ENCODE results near the gene PKIG.

PKIG gene

DNA sequence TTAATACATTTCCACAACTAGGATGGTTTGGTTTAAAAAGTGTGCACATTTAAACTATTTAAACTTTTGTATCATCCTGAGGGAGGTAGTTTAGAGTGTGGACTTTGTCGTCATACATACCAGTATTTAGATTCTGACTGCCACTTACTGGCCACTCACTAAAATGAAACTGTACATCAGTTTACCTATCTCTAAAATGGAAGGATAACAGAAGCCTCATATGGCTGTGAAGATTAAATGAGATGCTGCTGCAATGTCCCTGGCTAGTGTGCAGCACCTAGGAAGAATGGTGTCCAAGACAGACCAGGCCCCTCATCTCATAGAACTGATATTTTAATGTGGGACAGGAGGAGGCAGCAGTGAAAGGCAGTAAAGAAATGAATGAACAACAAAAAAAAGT, 12.0 kb upstream of the PKIG start:
- no peak overlapping the region for H3K27ac ChIP-seq
- peaks cover 0 to 26% (median 21%) of the 10 kb centered on the region in 4 donors for H3K4me1 ChIP-seq
- intact Hi-C loops (cut with DNase I; ENCODE audit: low total_unique reads), result no loop called here
- no peaks in the 10 kb centered on the region for H3K36me3 ChIP-seq
- H3K4me3 ChIP-seq, result no peak overlapping the region
- H3K27me3 ChIP-seq, result no peaks in the 10 kb centered on the region
- TF ChIP-seq, protein P1, sequence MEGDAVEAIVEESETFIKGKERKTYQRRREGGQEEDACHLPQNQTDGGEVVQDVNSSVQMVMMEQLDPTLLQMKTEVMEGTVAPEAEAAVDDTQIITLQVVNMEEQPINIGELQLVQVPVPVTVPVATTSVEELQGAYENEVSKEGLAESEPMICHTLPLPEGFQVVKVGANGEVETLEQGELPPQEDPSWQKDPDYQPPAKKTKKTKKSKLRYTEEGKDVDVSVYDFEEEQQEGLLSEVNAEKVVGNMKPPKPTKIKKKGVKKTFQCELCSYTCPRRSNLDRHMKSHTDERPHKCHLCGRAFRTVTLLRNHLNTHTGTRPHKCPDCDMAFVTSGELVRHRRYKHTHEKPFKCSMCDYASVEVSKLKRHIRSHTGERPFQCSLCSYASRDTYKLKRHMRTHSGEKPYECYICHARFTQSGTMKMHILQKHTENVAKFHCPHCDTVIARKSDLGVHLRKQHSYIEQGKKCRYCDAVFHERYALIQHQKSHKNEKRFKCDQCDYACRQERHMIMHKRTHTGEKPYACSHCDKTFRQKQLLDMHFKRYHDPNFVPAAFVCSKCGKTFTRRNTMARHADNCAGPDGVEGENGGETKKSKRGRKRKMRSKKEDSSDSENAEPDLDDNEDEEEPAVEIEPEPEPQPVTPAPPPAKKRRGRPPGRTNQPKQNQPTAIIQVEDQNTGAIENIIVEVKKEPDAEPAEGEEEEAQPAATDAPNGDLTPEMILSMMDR (IDR thresholded peaks at IDR 0.05), result no peak
- DNase-seq, result no peak
- H3K9me3 ChIP-seq, result no peaks in the 10 kb centered on the region

DNA sequence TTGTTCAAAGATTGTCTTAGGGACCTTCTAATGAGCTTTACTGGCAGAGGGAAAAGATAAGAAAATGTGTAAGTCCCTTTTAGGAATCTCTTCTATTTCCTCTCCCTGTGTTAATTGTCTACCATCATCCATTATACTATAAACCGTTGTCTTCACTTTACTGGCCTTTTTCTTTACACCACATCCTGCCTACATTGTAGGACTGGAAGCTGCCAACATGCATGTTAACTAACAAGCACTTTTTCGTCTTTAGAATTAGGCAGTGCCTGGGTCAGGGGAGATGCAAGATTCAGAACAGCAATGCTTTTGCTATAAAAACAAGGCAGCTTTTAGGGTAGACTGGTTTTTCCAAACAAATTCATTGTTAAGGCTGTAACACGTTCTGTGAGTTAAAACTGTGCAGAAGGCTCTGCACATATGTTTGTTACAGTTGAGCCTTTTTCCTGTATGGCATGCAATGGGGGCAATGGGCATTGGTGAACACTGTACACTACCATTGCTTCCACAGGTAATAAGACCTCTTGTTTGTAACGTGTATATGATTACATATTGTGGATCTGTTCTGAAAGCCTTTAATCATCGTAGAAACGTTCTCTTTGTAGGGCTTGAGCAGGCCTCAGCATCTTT, 10.9 kb upstream of the PKIG start:
- peak overlapping the region; percentile 73 to 81 for H3K27ac ChIP-seq
- no peaks in the 10 kb centered on the region for H3K9me3 ChIP-seq
- H3K27me3 ChIP-seq, result no peaks in the 10 kb centered on the region
- peaks cover 0 to 30% (median 21%) of the 10 kb centered on the region in 4 donors for H3K4me1 ChIP-seq
- no peak overlapping the region for H3K4me3 ChIP-seq
- TF ChIP-seq, protein P1 (IDR thresholded peaks at IDR 0.05), result no peak
- H3K36me3 ChIP-seq, result no peaks in the 10 kb centered on the region
- DNase-seq, result no peak
- intact Hi-C loops (cut with DNase I; ENCODE audit: low total_unique reads), result no loop called here

DNA sequence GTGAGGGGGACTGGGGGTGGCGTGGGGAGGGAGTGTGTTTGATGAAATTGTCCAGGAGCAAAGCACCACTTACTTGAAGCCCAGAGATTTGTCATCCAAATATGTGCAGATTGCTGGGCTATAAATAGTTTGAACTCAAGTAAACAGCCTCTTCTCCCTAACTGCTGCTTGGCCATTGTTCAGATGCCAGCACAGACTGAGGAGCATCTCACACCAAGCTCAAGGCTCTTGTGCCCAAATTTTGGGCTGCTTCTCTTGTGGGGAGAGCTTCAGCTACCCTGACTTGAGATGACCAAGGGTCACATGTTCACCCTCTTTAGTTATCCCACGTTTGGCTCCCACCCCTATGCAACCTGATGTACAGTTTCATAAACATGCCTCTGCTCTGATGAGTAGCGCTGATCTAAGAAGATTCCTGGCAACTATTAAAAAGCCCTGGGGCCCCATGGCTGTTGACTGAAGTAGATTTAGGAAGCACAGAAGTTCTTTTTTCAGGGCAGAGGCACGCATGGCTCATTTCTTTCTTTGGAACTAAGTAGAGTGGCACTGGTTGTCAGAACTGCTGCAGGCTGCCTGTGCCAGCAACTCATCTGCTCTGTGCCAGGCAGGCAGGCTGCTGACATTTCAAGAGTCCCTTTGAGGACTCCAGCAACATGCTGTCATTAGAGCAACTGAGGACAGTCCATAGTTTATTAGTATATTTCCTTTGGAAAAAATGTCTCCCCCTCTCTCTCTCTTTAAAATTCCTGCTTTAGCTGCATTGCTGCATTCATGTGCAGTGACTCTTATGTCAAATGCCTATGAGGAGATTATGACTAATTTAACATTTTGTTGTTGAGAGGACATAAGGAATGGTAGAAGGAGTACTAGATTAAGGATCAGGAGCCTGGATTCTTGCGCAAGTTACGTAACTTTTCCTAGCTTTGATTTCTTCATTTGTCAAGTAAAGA, 9.6 kb upstream of the PKIG start:
- Histone ChIP-seq H3K4me3 (peak overlapping the region in 1 of 2 donors; percentile 15), H3K36me3 (no peaks in the 10 kb centered on the region), H3K27me3 (no peaks in the 10 kb centered on the region), H3K9me3 (no peaks in the 10 kb centered on the region), H3K4me1 (peaks cover 0 to 39% (median 21%) of the 10 kb centered on the region in 4 donors), H3K27ac (peak overlapping the region; percentile 73 to 81)
- DNase-seq, result peak; percentile 43 to 80
- TF ChIP-seq, protein P1 (IDR thresholded peaks at IDR 0.05), result no peak
- intact Hi-C loops (cut with DNase I; ENCODE audit: low total_unique reads), result no loop called here

DNA sequence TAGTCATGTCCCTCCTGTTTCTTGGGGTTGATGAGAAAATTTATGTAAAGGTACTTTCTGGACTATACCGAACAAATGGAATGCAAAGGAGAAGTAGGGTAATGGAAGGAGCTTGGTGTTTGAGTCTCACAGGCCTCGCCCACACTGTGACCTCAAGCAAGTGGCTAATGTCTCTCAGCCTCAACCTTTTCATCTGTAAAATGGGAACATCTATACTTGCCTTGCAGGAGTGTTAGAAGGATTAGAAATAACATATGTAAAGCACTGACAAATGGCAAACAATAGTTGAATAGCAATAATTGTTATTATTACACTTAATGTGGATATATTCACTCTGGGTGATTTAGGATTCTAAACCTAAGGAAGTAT, 8.9 kb upstream of the PKIG start:
- TF ChIP-seq, protein P1 (IDR thresholded peaks at IDR 0.05), result no peak
- H3K36me3 ChIP-seq, result no peaks in the 10 kb centered on the region
- H3K27ac ChIP-seq, result peak overlapping the region; percentile 73 to 81
- no peak overlapping the region for H3K4me3 ChIP-seq
- H3K9me3 ChIP-seq, result no peaks in the 10 kb centered on the region
- no peaks in the 10 kb centered on the region for H3K27me3 ChIP-seq
- intact Hi-C loops (cut with DNase I; ENCODE audit: low total_unique reads), result no loop called here
- no peak for DNase-seq
- H3K4me1 ChIP-seq, result peaks cover 0 to 39% (median 21%) of the 10 kb centered on the region in 4 donors

DNA sequence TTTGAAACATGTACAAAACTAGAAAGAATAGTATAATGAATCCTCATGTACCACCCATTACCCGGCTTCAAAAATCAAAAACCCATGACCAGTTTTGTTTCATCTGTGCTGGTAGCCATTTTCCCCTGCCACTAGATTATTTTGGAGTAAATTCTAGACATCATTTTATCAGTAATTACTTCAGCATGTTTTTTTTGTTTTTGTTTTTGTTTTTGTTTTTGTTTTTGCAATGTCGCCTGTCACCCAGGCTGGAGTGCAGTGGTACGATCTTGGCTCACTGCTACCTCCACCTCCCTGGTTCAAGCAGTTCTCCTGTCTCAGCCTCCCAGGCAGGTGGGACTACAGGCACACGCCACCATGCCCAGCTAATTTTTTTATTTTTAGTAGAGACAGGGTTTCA, 8.0 kb upstream of the PKIG start:
- intact Hi-C loops (cut with DNase I; ENCODE audit: low total_unique reads), result no loop called here
- Histone ChIP-seq H3K4me1 (peaks cover 0 to 42% (median 21%) of the 10 kb centered on the region in 4 donors), H3K27ac (peak overlapping the region; percentile 73 to 81), H3K36me3 (no peaks in the 10 kb centered on the region), H3K27me3 (no peaks in the 10 kb centered on the region), H3K9me3 (no peaks in the 10 kb centered on the region), H3K4me3 (no peak overlapping the region)
- DNase-seq, result no peak
- TF ChIP-seq, protein P1 (IDR thresholded peaks at IDR 0.05), result no peak

Measured in tibial artery (tissue), 4 donors.